PFSK-1 (cell line): ENCODE results near the gene PAWR.

Experiments used
- POLR2AphosphoS5 ChIP-seq: IDR thresholded peaks from 2 replicates; pipeline ENCODE4 v1.6.1; 2012; ENCODE audit warnings: low read depth, mild to moderate bottlenecking, control low read depth, low read length, moderate library complexity
- TAF1 ChIP-seq: IDR thresholded peaks from 2 replicates; pipeline ENCODE4 v1.6.1; 2012; ENCODE audit warnings: low read length, control low read depth, borderline replicate concordance; ENCODE audit not compliant: insufficient read depth

- TF ChIP-seq POLR2AphosphoS5 (no peak), TAF1 (0 out of 2 replicates have a peak, but pooled peaks have one; percentile 19)
Measured at GRCh38 chr12:79690142-79690637, 574 bp downstream of the PAWR start.
